ACC112 (cell line): ENCODE data around the gene RIPPLY2.
"Not testable (repeated sequence)": the region's sequence is repeated elsewhere in the genome, so short reads cannot be mapped to it uniquely, and the experiment has no call there.

Experiments
- H2AFZ ChIP-seq: fragments of 200-600 bp; sonication (generic); one replicate; pipeline ENCODE4 v1.6.0; 2017; ENCODE audit warnings: antibody characterized with exemption, low read length; ENCODE audit not compliant: unreplicated experiment
- H3K27ac ChIP-seq: fragments of 200-600 bp; sonication (generic); 2 replicates; pipeline ENCODE4 v1.5.1; 2014; ENCODE audit warnings: low read depth, mild to moderate bottlenecking, antibody characterized with exemption, low read length, moderate library complexity
- H3K27me3 ChIP-seq: fragments of 200-600 bp; sonication (generic); 2 replicates; pipeline ENCODE4 v1.6.1; 2014; ENCODE audit warnings: mild to moderate bottlenecking, antibody characterized with exemption, low read length, moderate library complexity, mixed read lengths; ENCODE audit not compliant: insufficient read depth
- H3K36me3 ChIP-seq: fragments of 200-600 bp; sonication (generic); 2 replicates; pipeline ENCODE4 v1.6.1; 2016; ENCODE audit warnings: mild to moderate bottlenecking, antibody characterized with exemption, low read length, moderate library complexity, mixed read lengths; ENCODE audit not compliant: insufficient read depth
- H3K4me1 ChIP-seq: fragments of 200-600 bp; sonication (generic); one replicate; pipeline ENCODE4 v1.6.1; 2016; ENCODE audit warnings: low read length, mixed read lengths; ENCODE audit not compliant: insufficient read depth, unreplicated experiment, control insufficient read depth
- H3K4me3 ChIP-seq: fragments of 200-600 bp; sonication (generic); 2 replicates; pipeline ENCODE4 v1.5.1; 2014; ENCODE audit warnings: mild to moderate bottlenecking, low read depth, low read length
- H3K79me2 ChIP-seq: fragments of 200-600 bp; sonication (generic); one replicate; pipeline ENCODE4 v1.6.0; 2016; ENCODE audit warnings: low read length; ENCODE audit not compliant: control insufficient read depth, unreplicated experiment, insufficient read depth

The RIPPLY2 gene

DNA sequence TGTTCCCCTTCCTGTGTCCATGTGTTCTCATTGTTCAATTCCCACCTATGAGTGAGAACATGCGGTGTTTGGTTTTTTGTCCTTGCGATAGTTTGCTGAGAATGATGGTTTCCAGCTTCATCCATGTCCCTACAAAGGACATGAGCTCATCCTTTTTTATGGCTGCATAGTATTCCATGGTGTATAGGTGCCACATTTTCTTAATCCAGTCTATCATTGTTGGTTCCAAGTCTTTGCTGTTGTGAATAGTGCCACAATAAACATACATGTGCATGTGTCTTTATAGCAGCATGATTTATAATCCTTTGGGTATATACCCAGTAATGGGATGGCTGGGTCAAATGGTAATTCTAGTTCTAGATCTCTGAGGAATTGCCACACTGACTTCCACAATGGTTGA lies 43.9 kb downstream of the RIPPLY2 start:
- H3K4me1 ChIP-seq, H3K27me3 ChIP-seq, H3K27ac ChIP-seq, H3K4me3 ChIP-seq, H3K36me3 ChIP-seq, H3K79me2 ChIP-seq, H2AFZ ChIP-seq: not testable (repeated sequence)

DNA sequence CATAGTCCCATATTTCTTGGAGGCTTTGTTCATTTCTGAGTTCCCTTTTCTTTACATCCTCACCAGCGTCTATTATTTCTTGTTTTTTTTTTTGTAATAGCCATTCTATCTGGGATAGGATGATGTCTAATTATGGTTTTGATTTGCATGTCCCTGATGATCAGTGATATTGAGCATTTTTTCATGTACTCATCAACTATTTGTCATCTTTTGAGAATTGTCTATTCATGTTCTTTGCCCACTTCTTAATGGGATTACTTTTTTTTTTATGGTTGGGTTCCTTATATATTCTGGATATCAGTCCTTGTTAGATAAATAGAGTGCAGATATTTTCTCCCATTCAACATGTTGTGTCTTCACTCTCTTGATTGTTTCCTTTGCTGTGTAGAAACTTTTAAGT lies 48.5 kb downstream of the RIPPLY2 start:
- Histone ChIP-seq H3K79me2 (peaks cover 20% of the 10 kb centered on the region), H3K27ac (no peak overlapping the region), H3K36me3 (no peaks in the 10 kb centered on the region), H2AFZ (no peak overlapping the region), H3K4me3 (no peak overlapping the region), H3K4me1 (no peaks in the 10 kb centered on the region), H3K27me3 (no peaks in the 10 kb centered on the region)

GRCh38 chr6:83904395-83904794 lies 51.2 kb downstream of the RIPPLY2 start:
- Histone ChIP-seq H3K4me3 (no peak overlapping the region), H3K36me3 (no peaks in the 10 kb centered on the region), H3K4me1 (no peaks in the 10 kb centered on the region), H2AFZ (no peak overlapping the region), H3K27me3 (no peaks in the 10 kb centered on the region), H3K27ac (no peak overlapping the region), H3K79me2 (peaks cover 20% of the 10 kb centered on the region)

GRCh38 chr6:83905648-83906047 lies 52.5 kb downstream of the RIPPLY2 start:
- no peak overlapping the region for H3K4me3 ChIP-seq
- peaks cover 20% of the 10 kb centered on the region for H3K79me2 ChIP-seq
- H3K4me1 ChIP-seq = no peaks in the 10 kb centered on the region
- no peaks in the 10 kb centered on the region for H3K36me3 ChIP-seq
- no peaks in the 10 kb centered on the region for H3K27me3 ChIP-seq
- no peak overlapping the region for H3K27ac ChIP-seq
- no peak overlapping the region for H2AFZ ChIP-seq
